GM18868 (cell line): Measurements from ENCODE around the gene PDE7B.

ENCODE experiments used
- ATAC-seq: cut with Tn5 transposase; IDR thresholded peaks from one replicate; pipeline ENCODE4 v1.9.1; 2021; ENCODE audit warnings: mild to moderate bottlenecking, moderate library complexity; ENCODE audit not compliant: unreplicated experiment

Gene PDE7B

GRCh38 chr6:135983093-135983492 is 131.6 kb downstream of the PDE7B start:
- ATAC-seq: no peak

DNA sequence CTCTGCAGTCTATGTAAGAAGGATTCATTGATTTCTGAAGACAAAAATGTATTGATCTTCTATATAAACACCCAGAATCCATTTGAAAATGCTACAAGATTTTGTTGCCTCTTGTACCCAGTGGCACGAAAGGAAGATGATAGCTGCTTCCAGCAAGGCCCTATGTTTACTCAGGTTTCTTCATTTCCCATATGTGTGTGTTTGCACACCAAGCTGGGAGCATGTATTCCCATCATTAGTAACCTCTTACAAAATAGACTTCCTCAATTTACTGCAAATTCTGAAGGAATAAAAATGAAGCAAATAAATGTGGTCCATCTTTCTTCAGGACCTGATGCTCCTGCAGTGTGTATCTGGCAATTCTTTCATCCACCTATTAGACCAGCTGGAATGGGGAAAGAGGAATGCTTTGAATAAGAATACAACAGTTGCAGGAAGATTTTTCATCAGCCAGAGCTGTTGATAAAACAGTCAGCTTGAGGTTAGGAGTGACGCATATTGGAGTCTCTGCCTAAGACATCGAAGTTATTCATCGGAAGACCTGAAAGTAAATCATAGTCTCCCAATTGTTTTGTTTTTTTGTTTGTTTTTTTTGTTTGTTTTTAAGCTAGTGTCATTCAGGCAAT is 132.3 kb downstream of the PDE7B start:
- ATAC-seq: no peak

- no peak for ATAC-seq
These were observed 134.0 kb downstream of the PDE7B start for GRCh38 chr6:135985471-135985870.

DNA sequence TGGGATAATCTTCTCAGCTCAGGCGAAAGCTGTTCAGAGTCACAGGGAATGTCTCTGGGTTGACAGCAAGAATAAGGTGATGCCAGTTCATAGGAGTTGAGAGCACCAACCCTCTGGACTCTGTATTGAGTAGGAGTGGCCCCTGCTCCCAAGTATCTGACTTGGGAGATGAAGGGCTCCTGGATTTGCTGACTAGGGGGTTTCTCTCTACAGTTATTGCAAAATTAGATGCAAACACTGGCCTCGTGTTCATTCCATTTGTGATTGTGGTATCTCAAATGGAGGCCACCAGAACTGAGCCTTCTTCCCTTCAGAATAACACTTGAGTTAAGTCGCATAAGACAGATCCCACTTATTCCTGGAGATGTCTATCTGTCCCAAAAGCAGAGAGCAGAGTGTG is 135.7 kb downstream of the PDE7B start:
- ATAC-seq: no peak

DNA sequence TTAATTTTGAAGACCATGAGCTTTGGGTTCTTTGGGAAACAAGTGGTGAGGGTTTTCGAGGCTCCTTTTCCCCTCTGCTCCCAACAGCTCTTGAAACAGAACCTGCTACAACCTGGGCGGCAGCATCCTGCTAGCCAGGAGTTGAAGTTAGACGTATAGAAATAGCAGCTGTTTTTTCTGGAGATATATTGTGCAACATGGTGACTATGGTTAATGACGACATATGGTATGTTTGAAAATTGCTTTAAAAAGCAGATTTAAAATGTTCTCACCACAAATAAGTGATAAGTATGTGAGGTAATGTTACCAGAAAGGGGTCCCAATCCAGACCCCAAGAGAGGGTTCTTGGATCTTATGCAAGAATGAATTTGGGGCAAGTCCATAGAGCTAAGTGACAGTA is 138.9 kb downstream of the PDE7B start:
- no peak for ATAC-seq

GRCh38 chr6:135990855-135991464 is 139.5 kb downstream of the PDE7B start:
- no peak for ATAC-seq

- no peak for ATAC-seq
These were observed 141.2 kb downstream of the PDE7B start for GRCh38 chr6:135992739-135993138.

DNA sequence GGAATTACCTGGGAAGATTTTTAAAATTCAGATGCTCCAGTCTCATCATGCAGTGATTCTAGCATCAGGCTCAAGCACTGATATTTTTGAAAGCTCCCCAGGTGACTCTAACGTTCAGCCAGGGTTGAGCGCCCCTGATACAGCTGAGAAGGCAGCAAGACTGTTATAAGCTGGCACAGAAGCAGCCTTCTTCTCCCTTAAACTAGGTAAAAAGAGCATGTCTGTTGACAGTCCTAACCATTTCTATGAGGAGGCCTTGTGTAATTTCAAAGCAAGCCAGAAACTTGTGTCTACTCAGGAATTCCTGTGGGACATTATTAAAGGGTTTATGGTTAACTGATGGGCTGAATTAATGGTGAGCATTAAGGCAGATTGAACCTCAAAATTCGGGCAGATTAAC is 141.9 kb downstream of the PDE7B start:
- no peak for ATAC-seq

GRCh38 chr6:135994857-135995544 is 143.5 kb downstream of the PDE7B start:
- ATAC-seq: no peak

DNA sequence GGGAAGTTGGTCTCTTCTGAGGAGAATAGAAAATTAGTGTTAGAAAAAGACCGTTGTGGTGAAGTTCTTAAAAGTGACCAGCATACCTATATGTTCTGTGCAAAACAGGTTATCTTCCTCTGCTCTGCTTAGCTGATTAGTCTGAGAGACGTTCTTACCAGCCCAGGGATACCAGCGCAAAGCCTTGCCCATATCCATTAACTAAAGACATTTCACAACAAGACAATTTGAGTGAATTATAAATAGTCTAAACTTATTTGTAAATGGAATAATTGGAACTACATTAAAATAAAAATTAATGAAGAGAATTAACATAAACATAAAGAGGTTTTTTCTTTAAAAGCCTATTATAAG is 144.0 kb downstream of the PDE7B start:
- no peak for ATAC-seq

DNA sequence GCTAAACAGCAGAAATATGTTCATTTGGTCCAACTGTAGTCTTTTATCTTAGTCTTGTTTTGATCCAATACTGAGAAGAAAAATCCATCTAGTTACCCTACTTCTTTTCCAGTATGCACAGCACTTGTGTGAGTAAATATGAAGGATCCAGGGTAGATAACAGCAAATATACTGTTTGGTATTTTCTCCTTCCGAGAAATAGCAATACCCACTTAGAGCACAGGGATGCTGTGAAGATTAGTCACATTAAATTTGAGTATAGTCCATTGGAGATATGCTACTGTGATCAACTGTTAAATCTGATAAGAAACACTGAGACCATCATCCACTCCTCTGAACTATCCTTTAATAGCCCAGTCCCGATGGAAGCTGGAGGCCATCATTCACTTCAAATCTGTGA is 145.2 kb downstream of the PDE7B start:
- ATAC-seq: no peak

- no peak for ATAC-seq
These were observed 147.9 kb downstream of the PDE7B start for GRCh38 chr6:135999393-135999792.

- ATAC-seq: no peak
These were observed 155.8 kb downstream of the PDE7B start for GRCh38 chr6:136007345-136007744.

DNA sequence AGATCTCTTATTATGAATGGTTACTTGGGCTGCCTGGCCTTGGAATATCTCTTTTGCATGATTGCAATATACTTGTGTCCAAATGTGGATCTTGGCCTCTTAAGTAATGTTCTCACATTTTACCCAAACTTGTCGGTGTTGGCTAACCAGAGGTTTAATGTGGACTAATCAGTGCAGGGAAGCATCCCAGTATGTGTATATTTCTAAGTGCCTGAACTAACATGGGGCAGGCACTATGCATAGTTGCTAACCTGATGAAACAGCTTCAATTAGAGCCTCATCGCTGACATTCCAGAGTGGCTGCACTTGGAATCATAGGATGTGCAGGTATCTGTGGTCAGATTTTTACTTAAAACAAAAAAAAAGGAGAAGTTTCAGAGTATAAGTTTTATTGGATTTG is 160.0 kb downstream of the PDE7B start:
- ATAC-seq: no peak

- ATAC-seq: no peak
These were observed 160.8 kb downstream of the PDE7B start for GRCh38 chr6:136012198-136012887.

GRCh38 chr6:136012943-136013342 is 161.4 kb downstream of the PDE7B start:
- no peak for ATAC-seq

DNA sequence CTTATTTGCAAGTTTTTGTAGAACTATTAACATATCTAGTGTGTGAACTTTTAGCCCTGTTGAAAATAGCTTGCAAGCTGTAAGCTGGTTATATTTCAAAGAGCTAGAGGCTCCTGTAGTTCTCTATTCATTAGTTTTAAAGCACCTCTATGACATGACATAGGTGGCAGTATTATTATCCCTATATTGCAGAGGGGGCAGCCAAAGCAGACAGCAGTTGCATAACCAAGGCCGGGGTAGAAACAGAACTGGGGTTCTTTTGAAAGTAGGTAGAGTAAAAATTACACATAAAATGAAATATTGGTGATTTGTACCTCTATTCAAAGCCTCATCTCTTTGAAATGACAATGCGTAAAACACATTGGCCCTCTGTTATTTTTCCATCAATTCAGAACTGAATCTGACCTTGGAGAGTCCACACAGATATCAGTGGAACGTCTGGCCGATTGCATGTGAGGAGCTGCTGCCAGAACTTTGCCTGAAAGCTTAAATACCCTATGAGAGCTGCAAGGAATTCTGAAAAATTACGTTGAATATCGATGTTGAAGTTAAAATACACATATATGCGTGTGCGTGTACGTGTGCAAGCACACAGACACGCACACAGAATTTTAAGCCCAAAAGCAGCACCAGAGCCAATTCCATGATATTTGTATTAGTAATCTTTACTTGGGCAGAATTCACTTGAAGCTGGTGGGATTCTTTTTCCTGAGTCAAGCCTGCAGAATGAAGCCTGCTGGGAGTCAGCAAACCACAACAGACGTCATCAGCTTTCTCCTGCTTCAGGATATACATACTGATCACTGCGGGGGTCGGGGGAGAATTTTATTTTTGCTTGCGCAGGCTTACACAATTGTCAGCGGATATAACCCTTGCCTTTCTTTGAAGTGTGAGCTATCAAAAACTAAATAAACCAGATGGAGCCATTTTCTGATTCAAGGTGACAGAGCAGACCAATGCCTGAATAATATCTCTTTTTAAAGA is 163.2 kb downstream of the PDE7B start:
- ATAC-seq: no peak

DNA sequence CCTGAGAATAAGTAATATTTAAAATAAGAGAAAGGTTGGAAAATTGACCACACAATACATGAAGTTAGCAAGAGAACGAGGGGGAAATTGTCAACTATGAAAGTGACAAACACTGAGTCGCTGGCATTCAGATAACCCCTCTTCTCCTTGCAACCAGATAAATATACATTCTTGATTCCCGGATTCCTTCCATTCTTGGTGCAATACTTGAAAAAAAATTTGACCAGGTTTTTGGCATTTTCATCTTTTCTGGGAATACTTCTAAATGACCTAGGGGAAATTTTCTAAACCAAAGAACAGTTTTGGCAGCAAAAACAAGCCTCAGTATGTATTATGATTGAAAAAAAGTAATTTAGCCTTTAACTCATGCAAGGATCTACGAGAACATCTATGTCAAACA is 164.0 kb downstream of the PDE7B start:
- no peak for ATAC-seq

GRCh38 chr6:136016228-136017225 is 165.0 kb downstream of the PDE7B start:
- no peak for ATAC-seq

GRCh38 chr6:136020691-136021090 is 169.2 kb downstream of the PDE7B start:
- ATAC-seq: no peak
